GM12873 (cell line): ENCODE data around the gene MTX2.

Experiments
- TF ChIP-seq, protein P1 (sequence below): IDR thresholded peaks from 2 replicates; pipeline ENCODE4 v1.5.1; 2012; ENCODE audit warnings: low read depth, mild to moderate bottlenecking, moderate library complexity, low read length, control low read depth; ENCODE audit not compliant: insufficient read depth; ENCODE audit errors: missing control alignments

MTX2 gene

DNA sequence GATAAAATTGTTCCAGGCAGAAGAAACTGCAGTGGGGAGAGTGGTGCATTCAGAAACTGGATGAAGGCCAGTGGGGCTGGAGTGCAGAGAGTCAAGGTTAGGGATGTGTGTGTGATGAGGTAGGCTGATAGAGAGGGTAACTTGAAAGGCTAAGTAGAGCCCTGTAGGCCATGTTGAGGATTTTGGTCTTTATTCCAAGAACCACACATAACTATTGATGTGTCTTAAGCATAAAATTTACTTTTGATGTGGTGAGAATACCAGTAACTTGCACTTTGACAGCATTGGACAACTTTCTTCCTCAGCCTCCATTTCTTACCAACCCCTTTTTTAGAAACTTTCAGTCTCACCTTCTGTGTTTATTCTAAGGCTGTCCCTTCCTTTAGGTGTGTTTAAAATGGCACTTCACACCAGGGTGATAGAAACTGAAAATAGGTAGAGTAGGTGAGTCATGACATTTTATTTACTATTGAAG lies 22.6 kb downstream of the MTX2 start:
- TF ChIP-seq, protein P1, sequence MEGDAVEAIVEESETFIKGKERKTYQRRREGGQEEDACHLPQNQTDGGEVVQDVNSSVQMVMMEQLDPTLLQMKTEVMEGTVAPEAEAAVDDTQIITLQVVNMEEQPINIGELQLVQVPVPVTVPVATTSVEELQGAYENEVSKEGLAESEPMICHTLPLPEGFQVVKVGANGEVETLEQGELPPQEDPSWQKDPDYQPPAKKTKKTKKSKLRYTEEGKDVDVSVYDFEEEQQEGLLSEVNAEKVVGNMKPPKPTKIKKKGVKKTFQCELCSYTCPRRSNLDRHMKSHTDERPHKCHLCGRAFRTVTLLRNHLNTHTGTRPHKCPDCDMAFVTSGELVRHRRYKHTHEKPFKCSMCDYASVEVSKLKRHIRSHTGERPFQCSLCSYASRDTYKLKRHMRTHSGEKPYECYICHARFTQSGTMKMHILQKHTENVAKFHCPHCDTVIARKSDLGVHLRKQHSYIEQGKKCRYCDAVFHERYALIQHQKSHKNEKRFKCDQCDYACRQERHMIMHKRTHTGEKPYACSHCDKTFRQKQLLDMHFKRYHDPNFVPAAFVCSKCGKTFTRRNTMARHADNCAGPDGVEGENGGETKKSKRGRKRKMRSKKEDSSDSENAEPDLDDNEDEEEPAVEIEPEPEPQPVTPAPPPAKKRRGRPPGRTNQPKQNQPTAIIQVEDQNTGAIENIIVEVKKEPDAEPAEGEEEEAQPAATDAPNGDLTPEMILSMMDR = no peak

DNA sequence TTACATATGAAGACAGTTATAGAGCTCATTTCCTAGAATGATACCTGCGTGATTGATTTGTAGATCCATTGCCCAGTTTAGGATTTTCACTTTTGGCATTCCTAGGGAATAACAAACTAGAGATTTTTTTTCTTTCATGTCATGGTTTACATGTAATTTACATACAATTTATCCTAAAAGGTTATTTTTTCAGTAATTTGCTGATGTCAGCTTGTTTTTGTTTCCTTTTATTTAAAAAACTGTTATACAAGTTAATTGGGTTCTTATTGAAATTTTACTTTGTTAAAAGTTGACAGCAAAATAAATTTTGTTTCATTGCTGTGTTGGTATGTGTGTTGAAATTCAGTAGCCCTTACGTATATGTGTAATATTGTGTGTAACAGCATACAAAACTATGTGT lies 23.4 kb downstream of the MTX2 start:
- TF ChIP-seq, protein P1 = no peak

DNA sequence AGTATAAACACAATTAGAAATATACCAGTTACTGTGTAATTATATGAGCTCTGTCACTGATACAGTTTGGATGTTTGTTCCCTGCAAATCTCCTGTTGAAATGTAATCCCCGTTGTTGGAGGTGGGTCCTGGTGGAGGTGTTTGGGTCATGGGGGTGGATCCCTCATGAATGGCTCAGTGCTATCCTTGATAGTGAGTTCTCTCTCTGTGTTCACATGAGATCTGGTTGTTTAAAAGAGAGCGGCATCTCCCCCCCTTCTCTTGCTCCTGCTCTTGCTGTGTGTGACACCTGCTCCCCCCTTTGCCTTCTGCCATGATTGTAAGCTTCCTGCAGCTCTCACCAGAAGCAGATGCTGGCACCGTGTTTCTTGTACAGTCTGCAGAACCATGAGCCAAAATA lies 24.1 kb downstream of the MTX2 start:
- TF ChIP-seq, protein P1 = no peak

DNA sequence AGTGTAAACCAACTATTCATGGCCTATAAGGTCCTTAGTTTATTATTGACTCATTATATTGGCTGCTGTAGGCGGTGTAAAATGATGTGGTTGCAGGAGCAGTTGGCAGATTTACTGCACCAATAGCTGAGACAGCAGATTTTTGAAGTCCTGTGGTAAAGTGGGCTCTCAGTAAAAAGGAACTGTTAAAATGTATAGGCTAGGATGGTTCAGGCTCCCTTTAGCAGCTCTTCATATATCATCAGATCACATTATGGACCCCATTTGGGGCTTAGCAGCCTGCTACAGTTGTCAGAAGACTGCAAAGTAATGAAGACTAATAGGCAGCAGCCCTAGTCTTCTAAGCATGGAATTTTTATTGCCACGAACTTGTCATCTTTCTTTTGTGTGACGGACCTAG lies 27.8 kb downstream of the MTX2 start:
- TF ChIP-seq, protein P1 = no peak

DNA sequence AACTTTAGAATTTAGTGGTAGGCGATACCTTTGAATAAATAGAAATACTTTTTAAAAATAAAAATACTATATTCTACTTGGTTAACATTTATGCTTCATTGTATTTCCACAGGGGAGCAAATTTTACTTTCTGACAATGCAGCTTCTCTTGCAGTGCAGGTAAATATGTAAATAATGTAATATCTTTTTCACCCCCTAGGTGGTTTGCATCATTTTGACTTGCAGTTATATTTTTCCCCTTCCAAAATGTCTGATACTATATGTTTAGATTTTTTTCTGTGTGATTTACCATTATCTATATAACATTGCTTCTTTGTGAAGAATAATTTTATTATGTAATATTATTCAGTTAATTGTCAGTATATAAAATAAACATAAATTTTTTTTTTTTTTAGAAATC lies 28.5 kb downstream of the MTX2 start:
- TF ChIP-seq, protein P1 = no peak

DNA sequence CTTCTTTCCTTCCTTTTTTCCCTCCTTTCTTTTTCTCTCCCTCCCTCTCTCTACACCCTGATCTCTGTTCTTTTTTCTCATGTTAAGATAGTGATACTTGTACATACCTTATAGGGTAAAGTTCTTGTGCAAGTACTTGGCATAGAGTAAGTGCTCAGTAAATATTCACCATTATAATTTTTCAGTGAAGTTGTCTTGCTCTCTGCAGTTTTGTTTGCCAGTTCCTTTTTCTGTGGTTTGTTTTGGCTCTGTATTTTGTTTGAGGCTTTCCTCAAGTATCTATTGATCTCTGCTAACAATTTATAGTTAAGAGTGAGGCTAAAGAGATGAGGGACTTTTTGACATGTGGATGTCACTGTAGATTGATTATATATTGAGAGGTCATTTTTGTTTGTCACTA lies 48.0 kb downstream of the MTX2 start:
- TF ChIP-seq, protein P1 = no peak

DNA sequence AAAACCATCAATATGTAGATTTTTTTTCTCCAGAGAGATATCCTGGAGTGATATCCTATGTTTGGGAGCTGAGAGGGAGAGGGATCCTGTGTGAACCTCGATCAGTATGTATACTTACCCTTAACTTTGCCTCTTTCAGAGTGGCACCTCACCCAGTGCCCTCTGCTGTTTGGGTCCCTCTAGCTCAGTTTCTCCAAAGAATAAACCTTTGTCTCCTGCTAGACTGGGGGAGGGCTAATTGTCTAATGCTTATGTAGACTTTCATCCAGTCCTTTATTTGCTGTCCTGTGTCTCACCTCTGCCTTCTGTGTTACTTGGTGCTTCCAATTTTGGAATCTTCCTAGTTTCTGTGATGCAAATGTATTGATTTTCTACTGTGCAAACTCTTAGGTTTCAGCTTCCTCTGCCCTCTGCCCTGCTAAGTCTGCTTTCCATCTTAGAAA lies 48.4 kb downstream of the MTX2 start:
- TF ChIP-seq, protein P1 = no peak

DNA sequence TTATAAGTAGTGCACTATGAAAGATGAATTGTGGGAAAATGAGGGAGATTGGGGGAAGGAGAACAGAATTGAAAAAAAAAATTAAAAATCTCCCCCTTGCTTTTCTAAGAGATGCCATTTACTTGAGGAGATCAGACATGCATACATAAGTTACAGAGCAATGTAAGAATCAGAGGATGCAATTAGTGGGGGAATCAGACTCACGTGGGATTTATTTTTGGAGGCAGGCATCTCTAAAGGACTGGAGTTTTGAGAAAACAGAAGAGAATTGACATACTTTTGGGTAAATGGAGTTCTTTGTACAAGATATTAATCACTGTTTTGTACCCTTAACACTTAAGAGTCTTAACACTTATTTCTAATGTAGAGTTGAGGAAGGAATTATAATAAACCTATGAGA lies 52.7 kb downstream of the MTX2 start:
- TF ChIP-seq, protein P1 = no peak
